NCI-H2227 (cell line): ENCODE results near the gene SIPA1L3.

Source experiments
- DNase-seq: peaks from one replicate; lab custom pipeline; 2025; ENCODE audit not compliant: unreplicated experiment; lab: John Stamatoyannopoulos, UW

The SIPA1L3 gene

GRCh38 chr19:38035515-38036495, 128.8 kb downstream of the SIPA1L3 start:
- peak; percentile 78 for DNase-seq

- DNase-seq: peak; percentile 91
Observed at GRCh38 chr19:38036707-38037611, 130.0 kb downstream of the SIPA1L3 start.

- DNase-seq: no peak
Observed at GRCh38 chr19:38039966-38040365, 133.0 kb downstream of the SIPA1L3 start.

GRCh38 chr19:38042132-38042531, 135.1 kb downstream of the SIPA1L3 start:
- DNase-seq: no peak

- DNase-seq: no peak
Observed at GRCh38 chr19:38043649-38044144, 136.7 kb downstream of the SIPA1L3 start.

- DNase-seq: no peak
Observed at GRCh38 chr19:38044267-38045111, 137.5 kb downstream of the SIPA1L3 start.

GRCh38 chr19:38045554-38046253, 138.7 kb downstream of the SIPA1L3 start:
- no peak for DNase-seq

- no peak for DNase-seq
Observed at GRCh38 chr19:38046254-38047048, 139.4 kb downstream of the SIPA1L3 start.

- no peak for DNase-seq
Observed at GRCh38 chr19:38047049-38047438, 140.0 kb downstream of the SIPA1L3 start.

GRCh38 chr19:38047641-38048040, 140.6 kb downstream of the SIPA1L3 start:
- DNase-seq: no peak

GRCh38 chr19:38049105-38049649, 142.2 kb downstream of the SIPA1L3 start:
- no peak for DNase-seq

- peak; percentile 68 for DNase-seq
Observed at GRCh38 chr19:38055010-38055409, 148.0 kb downstream of the SIPA1L3 start.

GRCh38 chr19:38055655-38056521, 148.9 kb downstream of the SIPA1L3 start:
- peak; percentile 95 for DNase-seq

- no peak for DNase-seq
Observed at GRCh38 chr19:38056646-38057045, 149.6 kb downstream of the SIPA1L3 start.

GRCh38 chr19:38057959-38058690, 151.1 kb downstream of the SIPA1L3 start:
- peak; percentile 94 for DNase-seq

GRCh38 chr19:38059897-38060296, 152.9 kb downstream of the SIPA1L3 start:
- DNase-seq: no peak

GRCh38 chr19:38060331-38060730, 153.3 kb downstream of the SIPA1L3 start:
- DNase-seq: no peak
